ENCODE results near the gene NR2F1-AS1.

The NR2F1-AS1 gene

GRCh38 chr5:93580927-93581445, at the start of gene NR2F1-AS1:
NR2F1-AS1 (minus strand) TSS chr5:93581219.
- DNase-seq: no peak

- no peak for DNase-seq
Observed at GRCh38 chr5:93626801-93627200, 45.8 kb upstream of the NR2F1-AS1 start.

DNA sequence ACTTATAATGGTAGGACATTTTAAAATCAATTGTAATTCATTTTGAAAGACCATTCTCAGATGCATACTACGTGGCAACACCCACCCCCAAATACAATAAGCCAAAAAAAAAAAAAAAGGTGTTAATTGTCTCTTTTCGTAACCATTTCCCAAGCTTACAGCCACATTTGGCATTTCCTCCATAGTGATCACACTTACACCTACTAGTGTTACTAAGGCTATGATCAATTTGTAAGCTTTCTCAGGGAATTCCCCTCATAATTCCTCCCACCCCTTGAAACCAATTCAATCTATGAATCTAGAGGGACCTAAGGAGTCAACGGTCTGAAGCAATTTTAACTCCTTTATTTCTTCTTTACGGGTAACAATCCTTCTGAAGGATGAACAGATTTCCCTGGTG, 42.1 kb upstream of the NR2F1-AS1 start:
- no peak for DNase-seq

GRCh38 chr5:93622240-93622885, 41.3 kb upstream of the NR2F1-AS1 start:
- peak; percentile 16 to 42 for DNase-seq

- no peak for DNase-seq
Observed at GRCh38 chr5:93621327-93621798, 40.3 kb upstream of the NR2F1-AS1 start.

DNA sequence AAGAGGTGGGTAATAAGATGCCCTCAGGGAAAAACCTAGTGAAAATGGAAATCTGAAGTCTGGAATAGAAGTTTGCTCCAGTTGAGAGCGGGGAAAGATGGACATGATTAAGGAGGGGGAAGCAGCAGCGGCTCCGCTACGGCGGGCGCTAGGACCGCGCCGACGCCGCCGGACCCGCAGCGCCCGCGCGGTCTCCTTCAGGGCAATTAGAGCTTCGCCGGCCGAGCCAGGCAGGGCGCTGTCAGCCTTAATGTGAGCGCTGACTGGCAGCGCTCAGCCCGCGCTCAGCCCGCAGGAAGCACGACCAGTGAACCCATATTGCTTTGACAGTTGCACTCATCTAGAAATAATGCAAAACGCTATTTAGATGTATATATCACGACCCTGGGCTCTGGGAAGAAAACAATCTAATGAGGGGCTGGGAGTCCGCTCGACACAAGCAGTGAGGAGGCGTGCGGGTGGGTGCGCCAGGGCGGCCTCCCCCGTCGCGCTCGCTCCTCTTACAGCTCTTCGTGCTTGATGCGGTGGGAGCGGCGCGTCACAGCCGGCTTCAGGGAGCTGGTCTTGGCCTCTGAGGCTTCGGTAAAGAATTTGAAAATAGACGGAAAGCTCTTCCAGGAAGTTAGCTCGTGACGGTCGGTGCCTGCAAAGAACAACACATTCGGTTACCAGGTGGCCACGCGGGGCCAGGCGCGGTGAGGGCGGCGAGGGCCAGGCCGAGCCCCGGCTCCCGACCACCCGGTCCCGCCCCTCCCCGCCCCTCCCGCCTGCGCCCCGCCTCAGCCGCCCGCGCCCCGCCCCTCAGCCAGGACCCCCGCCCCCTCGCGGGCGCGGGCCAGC, 39.7 kb upstream of the NR2F1-AS1 start:
- peak; percentile 50 to 71 for DNase-seq

- no peak for DNase-seq
Observed at GRCh38 chr5:93616538-93617174, 35.6 kb upstream of the NR2F1-AS1 start.

DNA sequence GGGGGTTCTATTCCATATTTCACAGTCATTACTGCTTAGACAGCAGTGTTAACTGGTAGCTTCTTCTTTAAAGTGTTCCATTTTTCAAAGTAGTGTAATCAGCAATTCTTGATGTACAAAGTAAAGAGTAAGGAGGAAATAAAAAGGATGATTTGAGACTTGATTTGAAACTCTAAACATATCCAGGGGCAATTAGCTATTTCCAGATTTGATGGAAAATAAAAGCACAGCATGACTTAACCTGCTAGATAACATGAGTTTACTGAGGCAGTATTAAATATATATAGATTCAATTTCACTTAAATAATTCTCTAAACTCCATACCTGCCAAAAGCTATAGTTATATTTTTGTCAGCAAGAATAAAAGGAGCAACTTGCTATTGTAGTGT, 31.8 kb upstream of the NR2F1-AS1 start:
- no peak for DNase-seq

DNA sequence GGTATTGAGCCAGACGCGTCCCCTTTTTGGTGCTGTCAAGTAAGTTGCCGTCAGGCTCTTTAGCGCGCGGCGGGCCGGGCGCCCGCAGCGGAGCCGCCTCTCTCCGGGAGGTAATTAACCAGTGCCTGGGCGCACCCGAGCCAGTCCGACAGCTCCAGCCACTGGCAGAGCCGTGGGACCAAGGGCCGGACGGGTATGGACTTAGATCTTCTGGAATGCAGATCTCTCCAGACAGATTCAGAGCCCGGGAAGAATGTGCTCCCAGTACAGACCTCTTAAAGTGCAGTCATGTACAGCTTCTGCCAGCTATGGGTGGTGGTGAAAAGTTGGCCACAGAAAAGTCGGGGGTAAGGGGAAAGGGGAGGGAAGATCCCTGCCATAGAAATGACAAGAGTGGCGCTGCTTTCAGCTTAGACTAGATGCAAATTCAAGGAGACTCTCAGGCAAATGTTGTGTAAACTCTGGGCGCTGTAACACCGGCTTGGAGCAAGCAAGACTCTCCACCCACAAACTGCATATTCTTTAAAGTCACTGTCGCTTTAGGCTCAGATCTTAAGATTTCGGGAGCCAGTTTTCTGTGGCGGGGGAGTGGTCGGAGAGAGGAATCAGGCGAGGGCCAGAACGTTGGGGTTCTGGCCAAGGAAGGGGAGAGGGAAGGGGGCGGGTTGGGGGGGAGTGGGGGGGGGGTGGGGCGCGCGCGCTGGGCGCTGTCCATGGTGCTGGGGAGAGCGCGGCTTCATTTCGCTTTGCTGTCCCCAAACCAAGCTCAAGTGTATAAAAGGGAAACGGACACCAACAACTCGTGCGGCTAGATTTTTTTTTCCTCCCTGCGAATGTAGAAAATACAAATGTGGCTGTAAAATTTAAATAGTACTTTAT, 31.2 kb upstream of the NR2F1-AS1 start:
- no peak for DNase-seq

DNA sequence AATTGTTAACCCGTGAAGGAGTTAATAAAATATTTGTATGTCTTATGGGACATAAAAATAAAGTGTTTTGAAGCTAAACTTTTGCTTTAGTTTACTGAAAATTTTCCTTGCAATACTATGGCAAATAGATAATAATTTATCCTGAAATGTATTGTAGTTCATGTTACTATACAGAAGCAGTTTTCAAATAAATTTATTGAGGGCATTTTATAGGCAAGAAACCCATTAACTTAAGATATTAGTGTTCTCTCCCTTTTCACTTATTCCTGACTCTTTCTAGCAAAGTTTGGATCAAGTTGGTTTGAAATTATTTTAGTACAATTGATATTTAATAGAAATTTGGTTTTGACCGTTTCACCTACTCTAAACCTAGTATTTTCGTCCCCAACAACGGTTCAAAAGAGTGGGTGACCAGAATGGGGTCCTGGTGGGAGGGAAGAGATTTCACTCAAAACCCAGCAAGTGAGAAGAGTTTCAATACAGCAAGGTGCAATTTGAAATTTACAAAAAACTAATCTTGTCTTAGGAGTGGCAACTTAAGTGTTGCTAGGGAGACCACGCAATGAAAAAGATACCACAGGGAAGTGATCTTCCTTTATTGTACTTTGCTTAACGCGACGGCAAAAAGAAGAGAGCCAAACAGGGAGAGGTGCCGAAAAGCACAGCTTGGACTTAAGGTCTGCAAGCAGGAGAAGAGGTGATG, 30.4 kb upstream of the NR2F1-AS1 start:
- no peak for DNase-seq

DNA sequence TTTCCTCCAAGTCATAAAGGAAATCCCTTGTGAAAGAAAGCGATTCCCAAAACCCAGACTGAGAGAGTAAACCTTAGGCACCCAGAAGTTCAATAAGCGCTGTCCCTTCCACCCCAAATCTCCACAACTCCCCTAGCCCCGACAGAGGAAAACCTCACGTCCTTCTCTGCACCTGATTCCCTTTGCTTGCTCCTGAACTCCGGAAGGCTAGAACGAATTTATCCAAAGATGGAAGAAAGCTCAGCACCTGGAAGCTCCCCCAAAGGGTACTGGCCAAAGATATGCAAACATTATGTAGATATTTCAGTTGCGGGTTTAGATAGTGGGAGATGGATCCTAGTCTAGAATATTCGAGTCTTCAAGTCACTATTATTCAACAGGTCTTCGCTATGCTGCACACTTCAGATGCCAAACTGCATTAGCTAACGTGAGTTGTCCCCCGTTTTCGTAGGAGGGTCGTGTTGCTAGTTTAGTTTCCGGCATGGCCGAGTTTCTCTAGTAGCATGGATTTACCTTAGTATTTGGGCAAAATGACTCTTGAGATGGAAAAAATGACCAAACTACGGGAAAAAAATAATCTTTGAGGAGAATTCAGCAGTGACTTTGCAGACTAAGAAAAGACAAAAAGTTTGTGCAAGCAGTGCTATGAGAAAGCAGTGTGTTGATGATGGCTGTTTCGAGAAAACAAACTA, 29.7 kb upstream of the NR2F1-AS1 start:
- DNase-seq: no peak

- no peak for DNase-seq
Observed at GRCh38 chr5:93609762-93610161, 28.7 kb upstream of the NR2F1-AS1 start.

DNA sequence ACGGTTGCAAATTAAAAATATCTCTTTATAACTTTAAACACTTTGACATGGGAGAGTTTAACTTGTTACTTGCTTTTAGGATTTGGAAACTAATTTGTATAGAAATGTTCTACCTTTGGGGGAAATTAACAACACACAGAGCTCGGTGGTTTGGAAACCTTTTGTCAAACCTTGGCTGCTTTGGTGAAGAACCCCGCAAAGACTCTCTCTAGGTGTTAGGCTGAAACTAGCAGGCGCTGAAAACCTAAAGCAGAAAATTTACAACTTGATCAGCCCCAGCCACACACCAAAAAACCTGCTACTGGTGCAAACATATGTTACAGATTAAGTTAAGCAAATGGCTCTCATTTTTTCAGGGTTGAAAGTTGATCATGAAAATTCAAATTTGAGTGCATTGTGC, 27.8 kb upstream of the NR2F1-AS1 start:
- no peak for DNase-seq

DNA sequence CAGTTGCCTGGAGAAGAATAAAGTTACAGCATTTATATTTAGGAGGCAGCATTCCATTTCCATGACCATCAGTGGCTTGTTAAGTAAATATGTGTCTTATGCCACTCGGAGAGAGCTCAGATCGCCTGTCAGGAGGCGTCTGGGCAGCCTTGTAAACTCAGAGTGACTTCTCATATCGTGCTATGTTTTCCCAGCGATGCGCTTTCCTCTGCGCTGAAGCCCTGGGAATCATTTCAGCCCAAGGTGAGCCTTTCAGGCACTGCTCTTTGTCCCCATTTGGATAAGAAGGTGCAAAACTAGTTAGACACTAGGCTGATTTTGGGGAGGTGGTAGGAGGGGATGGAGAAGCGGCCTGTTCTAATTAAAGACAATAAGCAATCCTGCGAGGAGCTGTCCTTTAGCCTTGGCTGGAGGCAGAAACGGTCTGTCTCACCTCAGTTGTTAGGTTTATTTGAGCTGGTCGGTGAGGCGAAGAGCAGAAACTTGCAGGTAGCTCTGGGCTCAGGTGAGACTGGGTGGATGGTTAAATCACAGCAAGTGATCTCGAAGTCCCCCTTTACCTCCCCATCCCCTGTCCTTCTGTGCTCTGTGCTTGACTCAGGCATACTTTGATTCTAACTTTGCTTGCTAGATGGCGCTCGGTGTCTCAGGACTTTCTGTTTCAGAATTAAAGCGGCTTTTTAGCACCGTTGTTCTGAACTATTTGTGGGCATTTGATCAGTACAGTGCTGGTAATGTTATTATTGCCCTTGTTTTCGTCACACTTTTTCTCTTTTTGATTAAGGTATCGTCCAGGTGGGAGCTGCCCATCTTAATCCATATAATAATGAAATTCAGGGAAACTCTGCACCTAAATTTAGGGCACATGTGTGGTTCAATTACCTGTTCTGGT, 26.6 kb upstream of the NR2F1-AS1 start:
- peak; percentile 5 to 41 for DNase-seq

GRCh38 chr5:93606382-93606752, 25.3 kb upstream of the NR2F1-AS1 start:
- no peak for DNase-seq

DNA sequence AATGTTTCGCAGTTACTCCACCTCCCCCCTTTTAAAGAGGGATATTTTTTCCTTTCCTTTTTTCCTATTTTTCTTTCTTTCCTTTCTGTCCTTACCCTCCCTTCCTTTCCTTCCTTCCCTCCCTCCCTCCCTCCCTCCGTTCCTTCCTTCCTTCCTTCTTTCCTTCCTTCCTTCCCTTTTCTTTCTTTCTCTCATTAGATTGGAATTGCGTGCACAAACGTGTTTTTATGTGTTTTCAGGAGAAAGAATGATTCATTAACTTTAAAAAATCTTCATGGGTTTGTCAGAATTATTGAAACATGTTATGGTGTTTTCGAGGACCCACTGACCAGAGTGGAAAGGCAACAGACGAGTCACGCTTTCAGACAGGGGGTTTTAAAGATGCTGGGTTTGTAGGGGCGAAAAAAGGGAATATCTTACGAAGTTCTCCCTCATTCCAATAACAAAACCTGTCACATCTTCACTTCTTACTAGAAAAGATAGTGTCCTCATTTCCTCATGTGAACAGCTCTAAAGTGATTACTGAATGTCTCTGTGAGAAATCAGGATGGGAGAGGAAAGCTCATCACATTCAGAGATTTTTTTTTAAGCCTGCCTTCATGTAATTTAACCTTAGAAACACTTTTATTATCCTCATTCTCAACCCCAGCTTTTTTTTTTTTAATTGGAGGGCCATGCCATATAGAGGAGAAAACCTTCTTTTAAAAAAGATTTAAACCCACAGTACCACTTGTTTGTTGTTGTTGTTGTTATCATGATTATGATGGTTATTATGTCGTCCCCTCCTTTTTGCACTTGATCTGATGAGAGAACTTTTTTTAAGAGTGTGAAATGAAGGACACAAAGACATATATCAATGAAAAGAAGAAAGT, 23.9 kb upstream of the NR2F1-AS1 start:
- DNase-seq: no peak

- DNase-seq: no peak
Observed at GRCh38 chr5:93603793-93604643, 23.0 kb upstream of the NR2F1-AS1 start.

Measured in AML-193 (cell line).